MG63 (cell line): ENCODE measurements around the gene COL28A1. TPM values are rescaled to one million over a fixed set of nuclear protein-coding genes. Genes with fewer than 3 reads are reported as not detected.
A peak's percentile ranks its signal among the peaks of the same experiment; 100 is the strongest.
"Not testable (repeated sequence)": the region's sequence is repeated elsewhere in the genome, so short reads cannot be mapped to it uniquely, and the experiment has no call there.

Source experiments
- DNase-seq: peaks from one replicate; pipeline ENCODE4 v3.0.0-alpha.2; 2020
- H3K27me3 ChIP-seq: fragments of 250-450 bp; sonication (Bioruptor Pico); 2 replicates; pipeline ENCODE4 v1.5.1; 2020; ENCODE audit warnings: mild to moderate bottlenecking, moderate library complexity
- H3K36me3 ChIP-seq: fragments of 250-450 bp; sonication (Bioruptor Pico); 2 replicates; pipeline ENCODE4 v1.5.1; 2020; ENCODE audit warnings: mild to moderate bottlenecking, moderate library complexity
- H3K4me3 ChIP-seq: fragments of 250-450 bp; sonication (Bioruptor Pico); 2 replicates; pipeline ENCODE4 v1.5.1; 2020; ENCODE audit warnings: mild to moderate bottlenecking, moderate library complexity
- H3K9me3 ChIP-seq: fragments of 250-450 bp; sonication (Bioruptor Pico); 2 replicates; pipeline ENCODE4 v1.5.1; 2020; ENCODE audit warnings: mild to moderate bottlenecking, moderate library complexity
- total RNA-seq: library from RNA; depleted of rRNA; stranded (reverse); fragments of >200 nt; shearing (Covaris generic); gene quantifications from 2 replicates; pipeline ENCODE4 v1.2.3, GENCODE V29; 2014; ENCODE audit warnings: low replicate concordance

Gene COL28A1
- total RNA-seq, 1 experiment from 2014 or later, result not detected

DNA sequence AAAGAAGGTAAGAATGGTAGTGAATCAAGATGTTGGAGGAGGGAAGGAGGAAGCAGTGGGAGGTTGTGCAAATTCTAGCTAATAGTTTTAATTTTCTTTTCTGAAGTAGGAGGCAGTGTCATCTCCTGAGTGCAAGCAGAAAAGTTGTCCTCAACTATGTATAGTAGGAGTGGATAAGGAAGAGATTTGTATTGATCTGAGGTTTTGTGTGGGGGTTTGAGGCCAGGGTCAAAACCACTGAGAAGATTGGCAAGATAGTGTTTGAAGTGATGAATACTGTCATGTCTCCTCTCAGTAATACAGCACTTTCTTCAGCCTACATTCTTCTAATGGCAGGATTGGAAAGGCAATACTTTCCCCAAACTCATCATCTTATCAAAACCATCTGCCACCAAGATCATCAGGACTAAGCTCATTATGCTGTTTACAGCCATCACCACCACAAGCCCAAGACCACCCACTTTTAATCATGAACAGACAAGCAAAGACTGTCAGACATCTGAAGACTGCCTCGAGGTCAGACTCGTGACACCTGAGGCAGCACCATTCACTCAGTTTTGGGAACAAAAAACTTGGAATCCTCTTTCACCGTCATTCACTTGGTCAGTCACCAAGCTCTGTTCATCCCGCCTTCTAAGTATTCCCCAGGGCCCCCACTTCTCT lies 29.5 kb upstream of the COL28A1 start:
- DNase-seq, result no peak

DNA sequence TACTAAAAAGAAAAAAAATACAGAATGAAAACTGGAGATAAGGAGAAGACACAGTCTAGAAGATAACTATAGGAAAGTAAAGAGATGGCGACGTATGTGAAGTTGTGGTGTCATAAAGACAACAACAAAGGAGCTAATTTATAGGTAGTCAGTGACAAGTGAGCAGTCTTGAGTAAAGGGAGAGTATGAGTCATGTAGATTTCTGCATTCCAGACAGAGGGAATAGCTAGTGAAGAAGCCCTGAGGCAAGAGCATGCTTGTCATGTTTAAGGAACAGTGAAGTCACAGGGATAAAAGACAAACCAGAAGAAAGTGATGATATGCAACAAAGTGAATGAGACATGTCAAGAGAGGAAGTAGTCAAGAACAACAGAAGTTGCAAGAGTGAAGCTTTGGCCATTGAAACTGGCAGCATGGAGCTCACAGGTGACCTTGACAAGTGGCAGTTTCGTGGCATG lies 28.7 kb upstream of the COL28A1 start:
- H3K27me3 ChIP-seq, result no peaks in the 10 kb centered on the region

More for the DNA sequence above, 29.5 kb upstream of the COL28A1 start:
- Histone ChIP-seq H3K9me3 (no peaks in the 10 kb centered on the region), H3K4me3 (no peak overlapping the region), H3K36me3 (peaks cover 11% of the 10 kb centered on the region), H3K27me3 (no peaks in the 10 kb centered on the region)

GRCh38 chr7:7563813-7564212 lies 28.1 kb upstream of the COL28A1 start:
- H3K4me3 ChIP-seq, result no peak overlapping the region
- DNase-seq, result no peak

More for the DNA sequence above, 28.7 kb upstream of the COL28A1 start:
- Histone ChIP-seq H3K4me3 (no peak overlapping the region), H3K36me3 (peaks cover 5% of the 10 kb centered on the region), H3K9me3 (no peaks in the 10 kb centered on the region; the same call in 1 of the 2 replicates)
- no peak for DNase-seq

GRCh38 chr7:7563269-7563668 lies 27.6 kb upstream of the COL28A1 start:
- Histone ChIP-seq H3K36me3 (no peaks in the 10 kb centered on the region), H3K27me3 (no peaks in the 10 kb centered on the region), H3K4me3 (no peak overlapping the region), H3K9me3 (peaks cover 3% of the 10 kb centered on the region; the same call in 1 of the 2 replicates)
- DNase-seq, result no peak

More at GRCh38 chr7:7563813-7564212, 28.1 kb upstream of the COL28A1 start:
- no peaks in the 10 kb centered on the region; the same call in 1 of the 2 replicates for H3K9me3 ChIP-seq
- peaks cover 2% of the 10 kb centered on the region; the same call in 1 of the 2 replicates for H3K36me3 ChIP-seq
- no peaks in the 10 kb centered on the region for H3K27me3 ChIP-seq

DNA sequence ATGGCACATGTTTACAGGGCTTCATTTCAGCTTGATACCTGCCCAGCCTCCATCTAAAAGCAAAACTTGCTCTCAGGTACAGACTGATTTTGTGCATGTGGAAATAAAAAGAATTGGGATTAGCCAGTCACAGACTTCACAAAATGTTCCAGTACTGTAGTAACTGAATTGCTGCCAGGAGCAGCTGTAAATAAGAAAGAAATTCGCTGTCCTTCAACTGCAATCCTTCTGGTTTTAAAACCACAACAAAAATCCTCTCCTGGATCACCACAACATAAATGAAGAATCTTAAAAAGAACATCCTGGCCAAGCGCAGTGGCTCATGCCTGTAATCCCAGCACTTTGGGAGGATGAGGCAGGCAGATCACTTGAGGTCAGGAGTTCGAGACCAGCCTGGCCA lies 27.1 kb upstream of the COL28A1 start:
- peaks cover 7% of the 10 kb centered on the region; the same call in 1 of the 2 replicates for H3K9me3 ChIP-seq
- no peak for DNase-seq
- H3K27me3 ChIP-seq, result no peaks in the 10 kb centered on the region
- no peaks in the 10 kb centered on the region for H3K36me3 ChIP-seq
- no peak overlapping the region for H3K4me3 ChIP-seq

GRCh38 chr7:7561591-7561990 lies 25.9 kb upstream of the COL28A1 start:
- H3K9me3 ChIP-seq, H3K4me3 ChIP-seq, DNase-seq, H3K36me3 ChIP-seq, H3K27me3 ChIP-seq: not testable (repeated sequence)

GRCh38 chr7:7557252-7557651 lies 21.6 kb upstream of the COL28A1 start:
- H3K4me3 ChIP-seq, result no peak overlapping the region
- DNase-seq, result no peak
- H3K36me3 ChIP-seq, result no peaks in the 10 kb centered on the region
- peaks cover 12% of the 10 kb centered on the region for H3K9me3 ChIP-seq
- H3K27me3 ChIP-seq, result no peaks in the 10 kb centered on the region

DNA sequence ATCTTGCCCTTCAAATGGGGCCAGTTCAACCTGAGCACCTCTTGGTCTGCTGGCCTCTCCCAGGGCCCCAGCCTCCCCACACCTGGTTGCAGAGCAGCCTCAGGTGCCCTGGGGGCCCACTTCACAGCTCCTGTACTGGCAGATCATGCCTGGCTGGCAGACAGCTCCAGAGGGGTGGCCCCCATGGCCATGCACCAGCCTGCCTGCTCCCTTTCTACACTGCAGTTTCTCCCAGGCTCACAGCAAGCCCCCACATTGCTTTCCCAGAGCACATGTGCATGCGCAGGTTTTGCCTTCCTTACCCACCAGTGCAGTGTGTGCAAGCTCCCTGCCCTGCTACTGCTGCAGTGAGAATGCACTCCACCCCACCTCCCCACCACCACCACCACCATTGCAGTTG lies 21.2 kb upstream of the COL28A1 start:
- Histone ChIP-seq H3K9me3 (peaks cover 12% of the 10 kb centered on the region), H3K36me3 (no peaks in the 10 kb centered on the region), H3K4me3 (no peak overlapping the region), H3K27me3 (no peaks in the 10 kb centered on the region)
- no peak for DNase-seq

- no peak overlapping the region for H3K4me3 ChIP-seq
- peaks cover 12% of the 10 kb centered on the region for H3K9me3 ChIP-seq
- no peaks in the 10 kb centered on the region for H3K36me3 ChIP-seq
- no peaks in the 10 kb centered on the region for H3K27me3 ChIP-seq
- DNase-seq, result no peak
Measured at GRCh38 chr7:7554649-7555575, 19.2 kb upstream of the COL28A1 start.

GRCh38 chr7:7554021-7554432 lies 18.4 kb upstream of the COL28A1 start:
- peak; percentile 68 for DNase-seq
- no peak overlapping the region for H3K4me3 ChIP-seq
- peaks cover 12% of the 10 kb centered on the region for H3K9me3 ChIP-seq
- no peaks in the 10 kb centered on the region for H3K36me3 ChIP-seq
- no peaks in the 10 kb centered on the region for H3K27me3 ChIP-seq

- no peak for DNase-seq
- no peak overlapping the region for H3K4me3 ChIP-seq
- H3K36me3 ChIP-seq, result no peaks in the 10 kb centered on the region
- H3K9me3 ChIP-seq, result peaks cover 9% of the 10 kb centered on the region
- H3K27me3 ChIP-seq, result no peaks in the 10 kb centered on the region
Measured at GRCh38 chr7:7553386-7553785, 17.7 kb upstream of the COL28A1 start.

DNA sequence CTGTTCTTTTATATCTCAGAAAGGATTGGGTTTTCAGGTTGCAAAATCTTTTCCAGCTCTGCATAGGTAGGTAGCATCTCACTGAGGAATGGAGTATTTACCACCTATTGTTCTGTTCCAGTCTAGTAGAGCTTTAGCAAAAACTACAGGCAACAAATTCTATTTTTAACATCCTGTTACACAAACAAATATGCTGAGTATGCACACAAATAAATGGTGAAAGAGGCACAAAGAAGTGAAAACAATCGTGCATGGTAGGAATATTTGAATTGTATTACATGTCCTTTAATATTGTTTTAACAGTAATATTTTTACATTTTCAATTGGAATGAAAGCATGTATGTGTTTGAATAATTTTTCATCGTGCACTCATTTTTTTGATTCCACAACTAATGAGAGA lies 16.5 kb upstream of the COL28A1 start:
- no peaks in the 10 kb centered on the region for H3K36me3 ChIP-seq
- peaks cover 6% of the 10 kb centered on the region for H3K9me3 ChIP-seq
- no peak for DNase-seq
- no peak overlapping the region for H3K4me3 ChIP-seq
- no peaks in the 10 kb centered on the region for H3K27me3 ChIP-seq

GRCh38 chr7:7550663-7551062 lies 15.0 kb upstream of the COL28A1 start:
- no peaks in the 10 kb centered on the region for H3K36me3 ChIP-seq
- no peaks in the 10 kb centered on the region for H3K27me3 ChIP-seq
- no peak overlapping the region for H3K4me3 ChIP-seq
- 0 out of 2 replicates have a peak, but pooled peaks cover 2% of the 10 kb centered on the region for H3K9me3 ChIP-seq
- DNase-seq, result no peak

GRCh38 chr7:7548407-7548806 lies 12.7 kb upstream of the COL28A1 start:
- Histone ChIP-seq H3K36me3 (no peaks in the 10 kb centered on the region), H3K9me3 (0 out of 2 replicates have a peak, but pooled peaks cover 2% of the 10 kb centered on the region), H3K27me3 (no peaks in the 10 kb centered on the region), H3K4me3 (no peak overlapping the region)
- DNase-seq, result no peak

GRCh38 chr7:7542251-7542835 lies 6.7 kb upstream of the COL28A1 start:
- H3K27me3 ChIP-seq, result no peaks in the 10 kb centered on the region
- no peak overlapping the region for H3K4me3 ChIP-seq
- no peaks in the 10 kb centered on the region for H3K9me3 ChIP-seq
- no peak for DNase-seq
- H3K36me3 ChIP-seq, result no peaks in the 10 kb centered on the region

- Histone ChIP-seq H3K36me3 (no peaks in the 10 kb centered on the region), H3K4me3 (no peak overlapping the region), H3K9me3 (no peaks in the 10 kb centered on the region), H3K27me3 (no peaks in the 10 kb centered on the region)
- DNase-seq, result no peak
Measured at GRCh38 chr7:7539711-7540110, 4.0 kb upstream of the COL28A1 start.

GRCh38 chr7:7539152-7539551 lies 3.5 kb upstream of the COL28A1 start:
- H3K27me3 ChIP-seq, result no peaks in the 10 kb centered on the region
- no peak overlapping the region for H3K4me3 ChIP-seq
- no peaks in the 10 kb centered on the region for H3K36me3 ChIP-seq
- H3K9me3 ChIP-seq, result no peaks in the 10 kb centered on the region
- DNase-seq, result no peak
